ENCODE measurements around the gene CCDC160.
"Not testable (repeated sequence)": the region's sequence is repeated elsewhere in the genome, so short reads cannot be mapped to it uniquely, and the experiment has no call there.

Gene CCDC160

GRCh38 chrX:134236626-134237614 lies at the start of gene CCDC160:
TSS of gene CCDC160 (plus strand) at chrX:134237182. CDS start at chrX:134244801, 7,619 bp downstream.
- DNase-seq (ENCODE audit: low spot score): no peak

- no peak for DNase-seq (ENCODE audit: low spot score)
Measured at GRCh38 chrX:134191281-134191680, 45.7 kb upstream of the CCDC160 start.

DNA sequence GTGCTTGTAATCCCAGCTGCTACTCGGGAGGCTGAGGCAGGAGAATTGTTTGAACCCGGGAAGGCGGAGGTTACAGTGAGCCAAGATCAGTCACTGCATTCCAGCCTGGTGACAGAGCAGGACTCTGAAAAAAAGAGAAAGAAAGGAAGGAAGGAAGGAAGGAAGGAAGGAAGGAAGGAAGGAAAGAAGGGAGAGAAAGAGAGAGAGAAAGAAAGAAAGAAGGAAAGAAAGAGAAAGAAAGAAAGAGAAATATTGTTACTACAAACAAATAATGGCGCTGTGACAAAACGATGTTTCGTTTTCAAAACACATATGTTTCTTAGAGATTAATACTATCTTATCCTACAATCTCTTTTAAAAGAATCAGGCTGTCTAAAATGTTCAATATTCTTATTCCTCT lies 42.1 kb upstream of the CCDC160 start:
- DNase-seq (ENCODE audit: low spot score): no peak

- DNase-seq (ENCODE audit: low spot score): no peak
Measured at GRCh38 chrX:134202561-134202960, 34.4 kb upstream of the CCDC160 start.

GRCh38 chrX:134206221-134206620 lies 30.8 kb upstream of the CCDC160 start:
- no peak for DNase-seq (ENCODE audit: low spot score)

GRCh38 chrX:134210465-134210864 lies 26.5 kb upstream of the CCDC160 start:
- DNase-seq (ENCODE audit: low spot score): no peak

- no peak for DNase-seq (ENCODE audit: low spot score)
Measured at GRCh38 chrX:134235236-134235635, 1.7 kb upstream of the CCDC160 start.

- DNase-seq (ENCODE audit: low spot score): not testable (repeated sequence)
Measured at GRCh38 chrX:134238144-134238543, 1.2 kb downstream of the CCDC160 start.

- DNase-seq (ENCODE audit: low spot score): no peak
Measured at GRCh38 chrX:134239016-134239415, 2.0 kb downstream of the CCDC160 start.

DNA sequence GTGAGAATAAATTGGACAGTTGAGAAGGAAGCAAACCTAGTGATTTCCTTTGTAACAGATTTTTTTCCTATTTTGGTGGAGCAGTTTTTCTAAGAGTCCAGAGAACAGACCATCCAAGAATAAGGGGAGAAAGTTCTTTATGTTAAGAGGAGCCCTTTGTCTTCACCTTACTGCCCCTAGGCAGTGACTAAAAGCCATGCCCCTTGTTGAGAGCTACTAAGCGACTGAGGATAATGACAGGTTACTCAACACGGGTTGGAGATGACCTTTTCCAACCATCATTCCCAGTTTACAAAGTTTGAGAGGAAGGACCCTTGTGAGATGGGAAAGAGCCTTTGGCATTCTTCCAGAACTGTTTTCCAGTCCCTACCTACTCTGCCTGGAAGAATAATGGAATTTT lies 3.2 kb downstream of the CCDC160 start:
- no peak for DNase-seq (ENCODE audit: low spot score)

GRCh38 chrX:134241960-134242619 lies 5.1 kb downstream of the CCDC160 start:
- no peak for DNase-seq (ENCODE audit: low spot score)

- DNase-seq (ENCODE audit: low spot score): no peak
Measured at GRCh38 chrX:134244043-134244442, 7.1 kb downstream of the CCDC160 start.

DNA sequence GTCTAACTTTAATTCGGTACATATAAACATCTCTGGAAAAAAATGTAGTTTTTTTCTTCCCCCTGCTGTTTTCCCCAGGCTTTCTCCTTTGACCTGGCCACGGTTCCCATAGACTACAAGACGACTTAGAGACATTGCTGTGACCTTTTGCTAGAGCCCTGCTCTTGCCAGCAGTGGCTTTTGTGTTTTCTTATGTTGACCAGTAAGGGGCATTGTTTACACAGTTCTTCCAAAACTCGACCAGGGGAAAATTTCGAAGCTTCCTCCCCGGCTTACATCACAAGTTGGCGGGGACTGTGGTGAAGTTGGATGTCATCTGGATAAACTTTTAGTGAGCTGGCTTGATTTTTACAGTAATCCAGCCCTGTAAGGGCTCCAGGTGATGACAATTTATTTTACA lies 9.3 kb downstream of the CCDC160 start:
- no peak for DNase-seq (ENCODE audit: low spot score)

- no peak for DNase-seq (ENCODE audit: low spot score)
Measured at GRCh38 chrX:134247492-134247891, 10.5 kb downstream of the CCDC160 start.

DNA sequence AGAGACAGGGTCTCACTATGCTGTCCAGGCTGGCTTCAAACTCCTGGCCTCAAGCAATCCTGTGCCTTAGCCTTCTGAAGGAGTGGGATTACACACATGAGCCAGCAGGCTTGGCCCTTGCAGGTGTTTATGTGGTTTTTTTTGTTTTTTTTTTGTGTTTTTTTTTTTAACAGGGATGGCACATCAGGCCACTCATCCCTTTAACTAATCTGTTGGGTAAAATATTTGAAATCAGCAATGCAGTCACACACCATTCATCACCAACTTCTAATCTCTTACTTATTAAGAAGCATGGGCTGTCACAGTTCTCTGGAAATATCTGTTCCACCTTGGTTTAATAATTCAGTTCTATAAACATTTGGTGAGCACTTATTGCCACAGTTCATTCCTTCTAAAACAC lies 12.3 kb downstream of the CCDC160 start:
- DNase-seq (ENCODE audit: low spot score): no peak

GRCh38 chrX:134251241-134251640 lies 14.3 kb downstream of the CCDC160 start:
- DNase-seq (ENCODE audit: low spot score): no peak

DNA sequence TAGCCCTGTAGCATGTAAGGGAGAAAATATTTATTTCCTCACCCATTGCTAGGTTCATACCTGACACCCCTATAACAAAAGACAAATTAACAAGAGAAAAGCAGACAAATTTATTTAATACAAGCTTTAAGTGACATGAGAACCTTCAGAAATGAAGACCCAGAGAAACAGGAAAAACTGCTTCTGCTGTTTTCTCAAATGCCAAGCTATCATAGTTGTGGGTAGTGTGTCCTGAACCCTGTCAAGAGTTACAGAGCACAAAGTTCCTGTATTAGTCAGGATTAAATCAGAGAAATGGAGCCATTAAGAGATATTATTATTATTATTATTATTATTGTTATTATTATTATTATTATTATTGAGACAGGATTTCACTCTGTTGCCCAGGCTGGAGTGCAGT lies 17.5 kb downstream of the CCDC160 start:
- no peak for DNase-seq (ENCODE audit: low spot score)

DNA sequence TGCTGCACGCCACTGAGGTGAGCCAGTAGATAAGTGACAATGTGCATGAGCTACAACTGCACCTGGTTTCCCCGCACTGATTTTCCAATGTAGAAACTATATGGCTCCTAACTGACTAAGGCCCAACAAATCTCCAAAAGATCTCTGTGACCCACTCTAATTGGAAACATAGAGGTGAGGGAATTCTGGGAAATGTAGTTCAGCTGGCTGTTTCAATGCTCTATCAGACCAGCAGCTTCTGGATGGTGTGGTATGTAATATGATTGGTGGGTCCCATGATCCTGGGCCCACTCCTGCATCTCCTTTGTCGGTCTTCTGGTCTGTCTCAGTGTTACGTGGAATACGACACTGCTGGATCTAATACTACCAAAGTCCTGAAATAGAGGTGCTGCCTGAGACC lies 18.6 kb downstream of the CCDC160 start:
- no peak for DNase-seq (ENCODE audit: low spot score)

DNA sequence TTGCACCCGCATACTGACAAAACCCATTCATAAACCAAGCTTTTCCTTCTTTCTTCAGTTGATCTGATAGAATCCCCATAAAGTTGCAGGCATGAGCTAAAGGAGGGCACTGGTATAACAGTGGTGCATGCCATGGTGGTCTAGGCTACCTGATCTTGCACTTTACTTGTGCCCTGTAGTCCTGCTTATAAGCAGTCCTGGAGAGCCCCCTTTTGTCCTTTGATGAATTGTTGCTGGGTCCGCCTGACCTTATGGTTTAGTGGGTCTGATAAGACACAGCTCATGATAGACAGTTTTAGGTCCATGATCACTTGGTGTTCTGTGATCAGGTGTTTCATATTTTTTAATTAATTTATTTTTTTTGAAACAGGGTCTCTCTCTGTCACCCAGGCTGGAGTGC lies 19.7 kb downstream of the CCDC160 start:
- DNase-seq (ENCODE audit: low spot score): no peak

DNA sequence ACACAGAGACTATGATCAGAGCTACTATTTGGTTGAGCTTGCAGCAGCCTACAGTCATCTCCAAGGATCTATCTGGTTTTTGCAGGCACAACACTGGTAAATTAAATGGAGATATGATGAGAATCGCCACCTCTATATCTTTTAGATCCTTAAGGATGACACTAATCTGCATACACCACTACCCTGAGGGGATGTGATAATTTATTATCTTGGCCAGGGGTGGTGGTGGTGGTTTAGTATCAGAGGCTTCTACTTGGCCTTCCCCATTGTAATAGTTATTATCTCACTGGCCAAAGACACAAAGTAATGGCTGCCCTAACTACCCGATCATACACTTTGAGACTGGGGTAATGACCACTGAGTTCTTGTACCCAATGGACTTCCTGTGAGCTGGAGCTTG lies 21.2 kb downstream of the CCDC160 start:
- DNase-seq (ENCODE audit: low spot score): no peak

DNA sequence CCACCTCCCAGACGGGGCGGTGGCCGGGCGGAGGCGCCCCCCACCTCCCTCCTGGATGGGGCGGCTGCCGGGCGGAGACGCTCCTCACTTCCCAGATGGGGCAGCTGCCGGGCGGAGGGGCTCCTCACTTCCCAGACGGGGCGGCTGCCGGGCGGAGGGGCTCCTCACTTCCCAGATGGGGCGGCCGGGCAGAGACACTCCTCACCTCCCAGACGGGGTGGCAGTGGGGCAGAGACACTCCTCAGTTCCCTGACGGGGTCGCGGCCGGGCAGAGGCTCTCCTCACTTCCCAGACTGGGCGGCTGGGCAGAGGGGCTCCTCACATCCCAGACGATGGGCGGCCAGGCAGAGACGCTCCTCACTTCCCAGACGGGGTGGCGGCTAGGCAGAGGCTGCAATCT lies 49.0 kb downstream of the CCDC160 start:
- not testable (repeated sequence) for DNase-seq (ENCODE audit: low spot score)

- no peak for DNase-seq (ENCODE audit: low spot score)
Measured at GRCh38 chrX:134287346-134287745, 50.4 kb downstream of the CCDC160 start.

DNA sequence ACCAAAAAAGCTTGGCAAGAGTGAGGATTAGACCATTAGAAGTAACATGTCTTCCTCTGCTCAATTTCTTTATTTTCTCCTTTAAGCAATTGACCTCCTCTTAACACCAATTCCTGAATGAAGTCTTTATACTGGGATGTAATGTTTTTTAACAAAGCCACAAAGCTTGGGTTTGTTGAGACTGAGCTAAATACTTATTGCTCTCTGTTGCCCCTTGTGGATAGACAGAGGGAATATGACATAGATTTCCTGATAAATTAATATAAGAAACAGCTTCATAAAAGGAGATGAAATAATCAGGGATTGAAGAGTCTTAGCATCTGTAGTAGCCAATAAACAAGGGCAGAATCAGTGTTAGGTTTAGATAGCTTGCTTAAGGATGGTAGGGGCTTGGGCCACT lies 57.6 kb downstream of the CCDC160 start:
- no peak for DNase-seq (ENCODE audit: low spot score)

Measured in CD4-positive, alpha-beta T cell treated with Interleukin-6 at 100 ng/mL for 8 hours (primary cell).